Parathyroid adenoma (tissue), 2 donors: ENCODE measurements around the gene RPN2.

Source experiments
- H2AFZ ChIP-seq: fragments of 300-600 bp; sonication (generic); one replicate; pipeline ENCODE4 v1.7.0; 2017; ENCODE audit warnings: antibody characterized with exemption, mild to moderate bottlenecking
- H3K27ac ChIP-seq: fragments of 300-600 bp; sonication (generic); one replicate; pipeline ENCODE4 v1.7.0; 2017
- H3K27me3 ChIP-seq: fragments of 300-600 bp; sonication (generic); one replicate; pipeline ENCODE4 v1.7.0; 2017; ENCODE audit warnings: low read length; ENCODE audit not compliant: control insufficient read depth, insufficient read depth
- H3K36me3 ChIP-seq: fragments of 300-600 bp; sonication (generic); one replicate; pipeline ENCODE4 v1.7.0; 2017; ENCODE audit warnings: low read length; ENCODE audit not compliant: control insufficient read depth, insufficient read depth
- H3K4me1 ChIP-seq: fragments of 300-600 bp; sonication (generic); one replicate; pipeline ENCODE4 v1.7.0; 2017; ENCODE audit warnings: control low read depth
- H3K4me2 ChIP-seq: fragments of 300-600 bp; sonication (generic); one replicate; pipeline ENCODE4 v1.7.0; 2017; ENCODE audit warnings: low read length
- H3K4me3 ChIP-seq: fragments of 300-600 bp; sonication (generic); one replicate; pipeline ENCODE4 v1.7.0; 2017; ENCODE audit warnings: low read depth, low read length
- H3K79me2 ChIP-seq: fragments of 300-600 bp; sonication (generic); one replicate; pipeline ENCODE4 v1.7.0; 2017; ENCODE audit warnings: control low read depth
- H3K9ac ChIP-seq: fragments of 300-600 bp; sonication (generic); one replicate; pipeline ENCODE4 v1.7.0; 2017; ENCODE audit warnings: mild to moderate bottlenecking
- H3K9me3 ChIP-seq: fragments of 300-600 bp; sonication (generic); one replicate; pipeline ENCODE4 v1.7.0; 2017; ENCODE audit warnings: low read length; ENCODE audit not compliant: control insufficient read depth
- TF ChIP-seq, protein P1 (sequence below): fragments of 300-600 bp; sonication (generic); IDR thresholded peaks from one replicate; pipeline ENCODE4 v1.7.0; 2017; ENCODE audit warnings: antibody characterized with exemption, mild to moderate bottlenecking
- donor health status: primary hyperparathyroidism.

The RPN2 gene

GRCh38 chr20:37267667-37268313, 88.7 kb downstream of the RPN2 start:
- Histone ChIP-seq H3K9me3 (no peaks in the 10 kb centered on the region), H3K4me1 (no peaks in the 10 kb centered on the region), H3K27me3 (no peaks in the 10 kb centered on the region), H3K36me3 (no peaks in the 10 kb centered on the region), H3K27ac (no peak overlapping the region), H3K4me2 (no peak overlapping the region), H3K4me3 (no peak overlapping the region), H3K9ac (no peak overlapping the region), H2AFZ (no peak overlapping the region), H3K79me2 (no peaks in the 10 kb centered on the region)
- TF ChIP-seq, protein P1, sequence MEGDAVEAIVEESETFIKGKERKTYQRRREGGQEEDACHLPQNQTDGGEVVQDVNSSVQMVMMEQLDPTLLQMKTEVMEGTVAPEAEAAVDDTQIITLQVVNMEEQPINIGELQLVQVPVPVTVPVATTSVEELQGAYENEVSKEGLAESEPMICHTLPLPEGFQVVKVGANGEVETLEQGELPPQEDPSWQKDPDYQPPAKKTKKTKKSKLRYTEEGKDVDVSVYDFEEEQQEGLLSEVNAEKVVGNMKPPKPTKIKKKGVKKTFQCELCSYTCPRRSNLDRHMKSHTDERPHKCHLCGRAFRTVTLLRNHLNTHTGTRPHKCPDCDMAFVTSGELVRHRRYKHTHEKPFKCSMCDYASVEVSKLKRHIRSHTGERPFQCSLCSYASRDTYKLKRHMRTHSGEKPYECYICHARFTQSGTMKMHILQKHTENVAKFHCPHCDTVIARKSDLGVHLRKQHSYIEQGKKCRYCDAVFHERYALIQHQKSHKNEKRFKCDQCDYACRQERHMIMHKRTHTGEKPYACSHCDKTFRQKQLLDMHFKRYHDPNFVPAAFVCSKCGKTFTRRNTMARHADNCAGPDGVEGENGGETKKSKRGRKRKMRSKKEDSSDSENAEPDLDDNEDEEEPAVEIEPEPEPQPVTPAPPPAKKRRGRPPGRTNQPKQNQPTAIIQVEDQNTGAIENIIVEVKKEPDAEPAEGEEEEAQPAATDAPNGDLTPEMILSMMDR: no peak

DNA sequence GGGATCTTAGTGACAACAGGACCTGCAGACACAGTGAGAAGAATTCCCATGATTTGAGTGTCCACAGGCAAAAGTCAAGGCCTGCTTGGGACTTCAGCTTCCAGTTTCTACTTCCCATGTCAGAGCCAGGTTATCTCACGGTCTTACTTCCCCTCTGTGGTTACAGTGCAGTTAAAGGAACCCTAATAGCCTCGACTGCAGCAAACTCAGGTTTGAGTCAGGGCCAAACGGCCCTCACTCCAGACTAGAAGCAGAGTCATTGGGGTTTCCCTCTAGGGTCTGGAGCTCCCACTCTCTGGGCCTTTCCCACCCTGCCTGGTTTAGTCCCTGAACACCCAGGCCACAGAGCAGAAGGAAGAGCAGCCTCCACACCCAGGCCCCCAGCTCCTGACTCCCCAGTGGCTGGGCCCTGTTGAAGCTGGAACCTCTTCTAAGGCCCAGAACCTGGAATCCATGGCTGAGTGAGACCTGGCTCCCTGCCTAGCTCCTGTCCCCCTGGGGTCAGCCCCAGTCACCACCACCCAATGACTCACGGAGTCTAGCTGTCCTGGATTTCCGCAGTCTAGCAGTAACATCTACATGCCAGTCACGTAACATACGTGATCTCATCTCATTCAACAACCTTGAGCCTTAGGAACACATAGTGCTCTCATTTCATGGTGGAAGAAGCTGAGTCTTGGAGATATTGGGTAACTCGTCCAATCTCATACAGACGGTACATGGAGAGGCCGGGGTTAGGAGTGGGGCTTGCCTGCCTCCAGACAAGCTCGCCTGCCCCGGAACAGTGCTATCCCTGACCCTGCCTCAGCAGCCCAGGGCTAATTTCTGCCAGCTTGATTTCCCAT, 91.7 kb downstream of the RPN2 start:
- Histone ChIP-seq H3K4me2 (no peak overlapping the region), H3K27me3 (no peaks in the 10 kb centered on the region), H3K4me1 (no peaks in the 10 kb centered on the region), H3K36me3 (no peaks in the 10 kb centered on the region), H3K79me2 (no peaks in the 10 kb centered on the region), H3K9me3 (no peaks in the 10 kb centered on the region), H3K4me3 (no peak overlapping the region), H3K27ac (no peak overlapping the region), H3K9ac (no peak overlapping the region), H2AFZ (no peak overlapping the region)
- TF ChIP-seq, protein P1: no peak

DNA sequence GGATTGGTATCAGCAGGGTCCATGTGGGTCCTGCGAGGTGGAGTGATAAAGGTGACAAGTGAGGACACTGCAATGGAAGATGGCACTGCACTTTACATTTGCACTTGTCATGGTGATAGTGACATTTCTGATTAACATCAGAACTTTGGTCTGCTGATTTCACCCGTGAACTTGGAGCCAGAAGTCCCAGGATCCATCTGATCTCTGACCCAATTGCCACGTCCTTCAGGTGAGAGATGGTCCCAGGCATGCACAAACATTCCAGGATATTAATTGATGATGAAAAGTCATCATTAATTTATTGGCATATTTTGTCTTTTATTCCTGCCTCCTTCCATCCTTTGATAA, 92.3 kb downstream of the RPN2 start:
- Histone ChIP-seq H3K9ac (no peak overlapping the region), H3K79me2 (no peaks in the 10 kb centered on the region), H3K4me1 (no peaks in the 10 kb centered on the region), H3K9me3 (no peaks in the 10 kb centered on the region), H3K4me2 (no peak overlapping the region), H3K36me3 (no peaks in the 10 kb centered on the region), H3K27me3 (no peaks in the 10 kb centered on the region), H3K4me3 (no peak overlapping the region), H3K27ac (no peak overlapping the region), H2AFZ (no peak overlapping the region)
- TF ChIP-seq, protein P1: no peak

- peaks cover 2% of the 10 kb centered on the region for H3K4me1 ChIP-seq
- H3K4me2 ChIP-seq: no peak overlapping the region
- no peak overlapping the region for H3K9ac ChIP-seq
- H3K4me3 ChIP-seq: no peak overlapping the region
- H3K36me3 ChIP-seq: no peaks in the 10 kb centered on the region
- no peak overlapping the region for H3K27ac ChIP-seq
- H3K27me3 ChIP-seq: no peaks in the 10 kb centered on the region
- H3K9me3 ChIP-seq: no peaks in the 10 kb centered on the region
- no peak overlapping the region for H2AFZ ChIP-seq
- no peaks in the 10 kb centered on the region for H3K79me2 ChIP-seq
- TF ChIP-seq, protein P1: no peak
Observed at GRCh38 chr20:37273988-37274387, 94.9 kb downstream of the RPN2 start.
